Panc1 (cell line): ENCODE measurements around the gene NPB.

Experiments
- CTCF ChIP-seq: fragments of 450-650 bp; IDR thresholded peaks from 2 replicates; pipeline ENCODE4 v1.5.1; 2017; ENCODE audit warnings: mild to moderate bottlenecking
- POLR2AphosphoS5 ChIP-seq: IDR thresholded peaks from 2 replicates; pipeline ENCODE4 v1.6.1; 2012; ENCODE audit warnings: mild to moderate bottlenecking, low read depth, low read length, moderate library complexity
- SIN3A ChIP-seq: IDR thresholded peaks from 2 replicates; pipeline ENCODE4 v1.6.1; 2012; ENCODE audit warnings: low read depth, mild to moderate bottlenecking, low read length, moderate library complexity, borderline replicate concordance; ENCODE audit not compliant: insufficient read depth

- TF ChIP-seq POLR2AphosphoS5 (no peak), CTCF (no peak), SIN3A (no peak)
Observed at GRCh38 chr17:81909231-81909630, 7.2 kb downstream of the NPB start.
